PC-3 (cell line): Measurements from ENCODE around the gene ST6GALNAC1. TPM values are rescaled to one million over a fixed set of nuclear protein-coding genes. Genes with fewer than 3 reads are reported as not detected.
"Not testable (repeated sequence)": the region's sequence is repeated elsewhere in the genome, so short reads cannot be mapped to it uniquely, and the experiment has no call there.

ENCODE experiments used
- ATAC-seq: fragments of 200-7000 bp; cut with Tn5 transposase; 2 replicates; pipeline ENCODE4 v1.9.1; 2020; ENCODE audit warnings: mild to moderate bottlenecking, moderate library complexity
- BruUV-seq: library from RNA; stranded (reverse); fragments of 400-500 nt; replicated peaks from 2 replicates; lab custom pipeline; 2021; lab: Mats Ljungman, UMichigan
- CTCF ChIA-PET: fragments of 300-600 bp; sonication (Branson Sonifier 250); formaldehyde crosslinking; loops from one replicate; lab custom pipeline; 2022; ENCODE audit warnings: antibody characterized with exemption; lab: Charles Lee
- POLR2A ChIA-PET: fragments of 300-600 bp; sonication (Branson Sonifier 250); formaldehyde crosslinking; loops from one replicate; lab custom pipeline; 2022; ENCODE audit warnings: antibody characterized with exemption; ENCODE audit not compliant: unreplicated experiment; lab: Charles Lee
- DNase-seq: peaks from one replicate; pipeline ENCODE4 v3.0.0-alpha.2; 2015
- H2AFZ ChIP-seq: fragments of 300-600 bp; sonication (generic); 2 replicates; pipeline ENCODE4 v1.6.0; 2016; ENCODE audit warnings: antibody characterized with exemption, low read length
- H3F3A ChIP-seq: fragments of 300-600 bp; sonication (generic); one replicate; pipeline ENCODE4 v1.6.0; 2017; ENCODE audit warnings: antibody characterized with exemption, low read length, control low read depth, mild to moderate bottlenecking; ENCODE audit not compliant: unreplicated experiment
- H3K27ac ChIP-seq: fragments of 300-600 bp; sonication (generic); 2 replicates; pipeline ENCODE4 v1.5.1; 2016; ENCODE audit warnings: mild to moderate bottlenecking, low read length
- H3K27me3 ChIP-seq: fragments of 300-600 bp; sonication (generic); 2 replicates; pipeline ENCODE4 v1.6.1; 2016; ENCODE audit warnings: low read length, mixed read lengths
- H3K36me3 ChIP-seq: fragments of 300-600 bp; sonication (generic); 2 replicates; pipeline ENCODE4 v1.6.1; 2016; ENCODE audit warnings: low read depth, mixed run types, low read length, mixed read lengths
- H3K4me1 ChIP-seq: fragments of 300-600 bp; sonication (generic); 2 replicates; pipeline ENCODE4 v1.5.1; 2016; ENCODE audit warnings: low read length; ENCODE audit not compliant: insufficient read depth
- H3K4me2 ChIP-seq: fragments of 300-600 bp; sonication (generic); 2 replicates; pipeline ENCODE4 v1.6.0; 2016; ENCODE audit warnings: low read length
- H3K4me3 ChIP-seq: fragments of 300-600 bp; sonication (generic); 2 replicates; pipeline ENCODE4 v1.5.1; 2016; ENCODE audit warnings: mild to moderate bottlenecking, low read length, mixed read lengths
- H3K79me2 ChIP-seq: fragments of 300-600 bp; sonication (generic); 2 replicates; pipeline ENCODE4 v1.6.1; 2017; ENCODE audit warnings: low read length, mixed read lengths
- H3K9ac ChIP-seq: fragments of 300-600 bp; sonication (generic); 2 replicates; pipeline ENCODE4 v1.6.0; 2016; ENCODE audit warnings: mild to moderate bottlenecking, low read length
- H3K9me2 ChIP-seq: fragments of 300-600 bp; sonication (generic); replicated peaks from 2 replicates; pipeline ENCODE4 v1.6.1; 2016; ENCODE audit warnings: mixed run types, low read length, mixed read lengths
- H3K9me3 ChIP-seq: fragments of 300-600 bp; sonication (generic); 2 replicates; pipeline ENCODE4 v1.6.1; 2016; ENCODE audit warnings: low read length, mixed read lengths
- H4K20me1 ChIP-seq: fragments of 300-600 bp; sonication (generic); 2 replicates; pipeline ENCODE4 v1.6.1; 2016; ENCODE audit warnings: low read length, mixed read lengths
- CTCF ChIP-seq: fragments of 300-600 bp; sonication (generic); conservative IDR thresholded peaks from 2 replicates; pipeline ENCODE4 v1.5.1; 2017; ENCODE audit warnings: antibody characterized with exemption, low read depth, mild to moderate bottlenecking, low read length
- EZH2 ChIP-seq: fragments of 300-600 bp; sonication (generic); IDR thresholded peaks from one replicate; pipeline ENCODE4 v1.6.1; 2017; ENCODE audit warnings: antibody characterized with exemption, mild to moderate bottlenecking, low read length; ENCODE audit not compliant: unreplicated experiment
- EZH2phosphoT487 ChIP-seq: fragments of 300-600 bp; sonication (generic); IDR thresholded peaks from 2 replicates; pipeline ENCODE4 v1.6.1; 2018; ENCODE audit warnings: mild to moderate bottlenecking, antibody characterized with exemption, low read length, borderline replicate concordance
- intact Hi-C: fragments of 100-400 bp; cut with micrococcal nuclease; formaldehyde crosslinking; loops from 2 replicates; pipeline ENCODE4 v1.9.0; 2023
- total RNA-seq: library from RNA; depleted of rRNA; stranded (reverse); fragments of >200 nt; gene quantifications from 2 replicates; pipeline ENCODE4 v1.2.3, GENCODE V29; 2014

The ST6GALNAC1 gene
- total RNA-seq, 1 experiment from 2014 or later: 4.1 TPM

GRCh38 chr17:76617838-76618237 lies 25.7 kb downstream of the ST6GALNAC1 start:
- Histone ChIP-seq H3K27me3 (no peaks in the 10 kb centered on the region), H3K79me2 (no peaks in the 10 kb centered on the region), H3F3A (no peaks in the 10 kb centered on the region), H3K4me3 (no peak overlapping the region), H3K4me2 (no peak overlapping the region), H3K9ac (no peak overlapping the region), H3K4me1 (no peaks in the 10 kb centered on the region), H4K20me1 (no peaks in the 10 kb centered on the region), H3K9me3 (no peaks in the 10 kb centered on the region), H3K9me2 (no peaks in the 10 kb centered on the region), H3K36me3 (no peaks in the 10 kb centered on the region), H3K27ac (no peak overlapping the region), H2AFZ (no peak overlapping the region)
- CTCF ChIA-PET: no interaction called here
- ATAC-seq (no peak), DNase-seq (no peak)
- TF ChIP-seq CTCF (no peak), EZH2 (no peak), EZH2phosphoT487 (no peak)
- POLR2A ChIA-PET: no interaction called here
- BruUV-seq: no TSS peak
- intact Hi-C loops: no loop called here

GRCh38 chr17:76614912-76615617 lies 28.5 kb downstream of the ST6GALNAC1 start:
- Histone ChIP-seq H3K9me3 (no peaks in the 10 kb centered on the region), H3K79me2 (no peaks in the 10 kb centered on the region), H3K4me2 (no peak overlapping the region), H3K36me3 (no peaks in the 10 kb centered on the region), H3K27ac (no peak overlapping the region), H2AFZ (no peak overlapping the region), H3K9me2 (no peaks in the 10 kb centered on the region), H3K27me3 (no peaks in the 10 kb centered on the region), H3K9ac (no peak overlapping the region), H3K4me3 (no peak overlapping the region), H3F3A (no peaks in the 10 kb centered on the region), H3K4me1 (no peaks in the 10 kb centered on the region), H4K20me1 (no peaks in the 10 kb centered on the region)
- no peak for ATAC-seq
- intact Hi-C loops: no loop called here
- no TSS peak for BruUV-seq
- no peak for DNase-seq
- ChIA-PET POLR2A (no interaction called here), CTCF (no interaction called here)
- no peak for TF ChIP-seq EZH2
- TF ChIP-seq CTCF: no peak
- no peak for TF ChIP-seq EZH2phosphoT487

GRCh38 chr17:76614064-76614759 lies 29.3 kb downstream of the ST6GALNAC1 start:
- H3K27ac ChIP-seq, H3K9me3 ChIP-seq, H3K4me2 ChIP-seq, H2AFZ ChIP-seq, H3K4me1 ChIP-seq, H3K9me2 ChIP-seq, DNase-seq, H3K27me3 ChIP-seq, POLR2A ChIA-PET, H3K79me2 ChIP-seq, H3K4me3 ChIP-seq, BruUV-seq, H4K20me1 ChIP-seq, CTCF ChIA-PET, H3K9ac ChIP-seq, H3K36me3 ChIP-seq, H3F3A ChIP-seq, intact Hi-C loops, ATAC-seq: not testable (repeated sequence)
